NCI-H460 (cell line): Measurements from ENCODE around the gene URB1. TPM values are rescaled to one million over a fixed set of nuclear protein-coding genes. Genes with fewer than 3 reads are reported as not detected.

Experiments used
- DNase-seq: peaks from one replicate; pipeline ENCODE4 v3.0.0-alpha.2; 2016; ENCODE audit warnings: low read depth; ENCODE audit errors: extremely low read depth
- total RNA-seq: library from RNA; depleted of rRNA; stranded (reverse); fragments of >200 nt; shearing (Covaris generic); gene quantifications from 2 replicates; pipeline ENCODE4 v1.2.3, GENCODE V29; 2014

Gene URB1
- total RNA-seq, 1 experiment from 2014 or later, result 26.4 TPM

GRCh38 chr21:32348604-32349332 is 44.0 kb downstream of the URB1 start:
- DNase-seq, result no peak

- DNase-seq, result no peak
Observed at GRCh38 chr21:32347977-32348376, 44.8 kb downstream of the URB1 start.

- DNase-seq, result no peak
Observed at GRCh38 chr21:32347351-32347750, 45.5 kb downstream of the URB1 start.

GRCh38 chr21:32346951-32347350 is 45.9 kb downstream of the URB1 start:
- DNase-seq, result no peak

- DNase-seq, result no peak
Observed at GRCh38 chr21:32340863-32341848, 51.7 kb downstream of the URB1 start.

GRCh38 chr21:32338209-32338921 is 54.4 kb downstream of the URB1 start:
- DNase-seq, result no peak

GRCh38 chr21:32337206-32337605 is 55.6 kb downstream of the URB1 start:
- no peak for DNase-seq

- no peak for DNase-seq
Observed at GRCh38 chr21:32336711-32337110, 56.1 kb downstream of the URB1 start.

GRCh38 chr21:32335601-32336575 is 56.9 kb downstream of the URB1 start:
- no peak for DNase-seq

- no peak for DNase-seq
Observed at GRCh38 chr21:32334980-32335531, 57.8 kb downstream of the URB1 start.

GRCh38 chr21:32333953-32334673 is 58.7 kb downstream of the URB1 start:
- no peak for DNase-seq

GRCh38 chr21:32332463-32332951 is 60.3 kb downstream of the URB1 start:
- DNase-seq, result no peak

- no peak for DNase-seq
Observed at GRCh38 chr21:32331444-32332305, 61.1 kb downstream of the URB1 start.

- DNase-seq, result no peak
Observed at GRCh38 chr21:32330784-32331311, 62.0 kb downstream of the URB1 start.

- DNase-seq, result no peak
Observed at GRCh38 chr21:32329776-32330175, 63.0 kb downstream of the URB1 start.

- no peak for DNase-seq
Observed at GRCh38 chr21:32329331-32329730, 63.5 kb downstream of the URB1 start.

- no peak for DNase-seq
Observed at GRCh38 chr21:32328595-32328994, 64.2 kb downstream of the URB1 start.

- no peak for DNase-seq
Observed at GRCh38 chr21:32325706-32326105, 67.1 kb downstream of the URB1 start.
